Stomach smooth muscle (tissue), 2 donors: Measurements from ENCODE around the gene DOCK4.

Experiments used
- H3K27ac ChIP-seq: one replicate; pipeline ENCODE4 v1.7.0; 2013; ENCODE audit warnings: mild to moderate bottlenecking, low read length, inconsistent platforms
- H3K27me3 ChIP-seq, 2 donors: one replicate each; pipeline ENCODE4 v1.7.0; 2013; ENCODE audit warnings: low read length in 2 of 2; ENCODE audit not compliant: insufficient read depth in 2 of 2, control insufficient read depth in 1 of 2
- H3K36me3 ChIP-seq, 2 donors: one replicate each; pipeline ENCODE4 v1.7.0; 2013; ENCODE audit warnings: low read length in 2 of 2; ENCODE audit not compliant: control insufficient read depth in 2 of 2, insufficient read depth in 2 of 2
- H3K4me1 ChIP-seq: one replicate; pipeline ENCODE4 v1.7.0; 2013; ENCODE audit warnings: low read length; ENCODE audit not compliant: control insufficient read depth, insufficient read depth
- H3K4me3 ChIP-seq, 2 donors: one replicate each; pipeline ENCODE4 v1.7.0; 2013; ENCODE audit warnings: low read length in 2 of 2
- H3K9ac ChIP-seq, 2 donors: one replicate each; pipeline ENCODE4 v1.7.0; 2013; ENCODE audit warnings: low read length in 2 of 2, mild to moderate bottlenecking in 1 of 2
- H3K9me3 ChIP-seq, 2 donors: one replicate each; pipeline ENCODE4 v1.7.0; 2013; ENCODE audit warnings: low read length in 2 of 2; ENCODE audit not compliant: control insufficient read depth in 2 of 2
- donor health status: healthy.
- donor health status: Pancreatic carcinoma.

The DOCK4 gene

GRCh38 chr7:111986601-111987000 is 219.6 kb downstream of the DOCK4 start:
- no peak overlapping the region for H3K4me3 ChIP-seq
- H3K9ac ChIP-seq = no peak overlapping the region
- H3K4me1 ChIP-seq = no peaks in the 10 kb centered on the region
- H3K9me3 ChIP-seq = no peaks in the 10 kb centered on the region
- H3K27me3 ChIP-seq = no peaks in the 10 kb centered on the region
- peaks cover 7 to 17% of the 10 kb centered on the region in 2 donors for H3K36me3 ChIP-seq
- H3K27ac ChIP-seq = no peak overlapping the region

DNA sequence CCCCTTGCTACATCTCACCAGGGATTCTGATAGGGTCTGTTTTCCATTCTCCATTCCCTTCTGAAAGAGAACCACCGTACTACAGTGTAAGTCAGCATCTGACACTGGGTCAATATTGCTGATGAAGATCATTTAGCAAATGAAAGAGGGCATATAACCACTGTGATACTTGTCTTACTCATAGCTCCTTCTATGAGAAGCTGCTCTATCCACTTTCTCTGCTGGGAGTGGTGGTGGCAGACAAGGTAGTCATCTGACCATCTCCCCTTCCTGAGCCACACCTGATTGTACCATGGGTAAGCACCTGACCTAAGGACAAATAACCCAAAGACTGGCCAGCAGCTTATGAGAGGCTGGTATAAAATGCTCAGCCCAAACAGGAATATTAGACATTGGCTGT is 220.4 kb downstream of the DOCK4 start:
- peaks cover 7 to 17% of the 10 kb centered on the region in 2 donors for H3K36me3 ChIP-seq
- H3K27ac ChIP-seq = no peak overlapping the region
- no peaks in the 10 kb centered on the region for H3K9me3 ChIP-seq
- H3K27me3 ChIP-seq = no peaks in the 10 kb centered on the region
- no peaks in the 10 kb centered on the region for H3K4me1 ChIP-seq
- no peak overlapping the region for H3K9ac ChIP-seq
- H3K4me3 ChIP-seq = no peak overlapping the region

DNA sequence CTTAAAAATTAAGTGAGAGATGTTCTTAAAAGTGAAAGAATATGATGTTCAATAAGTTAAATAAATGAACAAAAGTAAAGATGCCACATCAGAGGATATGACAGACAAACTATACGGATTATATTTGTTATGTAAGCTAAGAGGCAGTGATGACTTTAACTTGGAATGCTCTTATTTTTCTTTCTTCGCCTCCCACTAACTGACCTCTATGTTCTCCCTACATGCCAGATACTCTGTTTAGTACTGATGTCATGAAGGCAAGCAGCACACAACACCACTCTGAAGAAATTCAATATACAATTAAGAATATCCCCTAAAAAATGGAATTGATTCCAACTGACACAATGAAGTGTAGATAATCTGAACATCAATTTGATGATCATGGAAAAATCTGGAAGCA is 223.4 kb downstream of the DOCK4 start:
- no peak overlapping the region for H3K27ac ChIP-seq

DNA sequence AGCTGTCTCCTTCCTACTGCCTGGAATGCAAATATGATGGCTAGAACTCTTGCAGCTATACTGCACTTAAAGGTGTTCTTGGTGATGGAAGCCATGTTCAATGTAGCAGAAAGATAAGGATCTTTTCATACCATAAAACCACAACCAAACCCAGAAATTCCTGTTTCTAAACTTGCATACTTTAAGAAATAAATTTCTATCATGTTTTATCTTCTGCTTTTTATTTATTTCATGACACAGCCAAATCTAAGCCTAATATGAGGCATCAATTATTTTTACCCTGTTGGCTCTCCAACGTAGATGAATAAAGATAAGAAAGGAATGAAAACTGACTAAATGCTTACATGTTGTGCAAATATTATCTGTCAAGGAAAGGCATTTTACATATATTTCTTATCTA is 224.1 kb downstream of the DOCK4 start:
- peaks cover 4 to 11% of the 10 kb centered on the region in 2 donors for H3K36me3 ChIP-seq
- H3K4me3 ChIP-seq = no peak overlapping the region
- no peak overlapping the region for H3K9ac ChIP-seq
- H3K27ac ChIP-seq = no peak overlapping the region
- no peaks in the 10 kb centered on the region for H3K4me1 ChIP-seq
- no peaks in the 10 kb centered on the region for H3K9me3 ChIP-seq
- no peaks in the 10 kb centered on the region for H3K27me3 ChIP-seq

More for the DNA sequence above, 223.4 kb downstream of the DOCK4 start:
- Histone ChIP-seq H3K9ac (no peak overlapping the region), H3K36me3 (peaks cover 4 to 10% of the 10 kb centered on the region in 2 donors), H3K9me3 (no peaks in the 10 kb centered on the region), H3K4me1 (no peaks in the 10 kb centered on the region), H3K4me3 (no peak overlapping the region), H3K27me3 (no peaks in the 10 kb centered on the region)

DNA sequence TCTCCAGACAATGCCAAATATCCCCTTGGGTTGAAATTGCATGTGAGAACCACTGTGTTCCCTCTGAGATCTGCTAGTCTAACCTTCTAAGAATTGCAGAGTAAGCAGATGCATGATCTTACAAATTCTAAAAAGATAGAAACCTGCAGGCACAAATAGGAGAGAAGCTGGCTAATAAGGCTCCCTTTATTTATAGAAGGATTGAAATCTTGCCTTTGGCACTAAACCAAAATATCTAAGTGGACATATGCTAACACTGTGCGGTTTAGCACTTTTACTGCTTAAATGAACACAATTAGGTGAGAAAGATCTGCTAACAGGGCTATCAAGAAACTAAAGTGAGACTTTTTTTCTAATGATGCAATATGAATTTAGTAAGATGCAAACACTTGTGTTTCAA is 225.5 kb downstream of the DOCK4 start:
- Histone ChIP-seq H3K36me3 (peaks cover 4 to 10% of the 10 kb centered on the region in 2 donors), H3K9ac (no peak overlapping the region), H3K4me1 (no peaks in the 10 kb centered on the region), H3K9me3 (no peaks in the 10 kb centered on the region), H3K27ac (no peak overlapping the region), H3K4me3 (no peak overlapping the region), H3K27me3 (no peaks in the 10 kb centered on the region)

DNA sequence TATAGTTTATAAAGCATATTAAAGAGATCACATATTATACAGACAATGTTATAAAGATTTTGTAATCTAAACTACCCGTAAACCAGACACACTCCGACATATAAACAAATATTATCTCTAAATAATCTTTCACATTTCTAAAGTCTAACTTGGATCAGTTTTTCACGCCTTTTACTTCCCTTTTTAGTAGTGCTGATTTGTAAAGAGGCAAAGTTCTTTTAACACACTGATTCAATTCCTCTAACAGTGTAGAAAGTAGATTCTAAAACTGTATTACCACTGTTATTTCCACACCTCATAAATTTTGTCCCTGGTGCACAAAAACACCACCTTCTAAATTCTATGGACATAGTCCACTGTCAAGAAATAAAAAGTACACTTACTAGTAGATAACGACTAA is 230.9 kb downstream of the DOCK4 start:
- no peak overlapping the region for H3K9ac ChIP-seq

GRCh38 chr7:111960984-111961383 is 245.2 kb downstream of the DOCK4 start:
- Histone ChIP-seq H3K9me3 (no peaks in the 10 kb centered on the region), H3K36me3 (no peaks in the 10 kb centered on the region), H3K9ac (no peak overlapping the region), H3K4me3 (no peak overlapping the region), H3K27me3 (no peaks in the 10 kb centered on the region), H3K4me1 (no peaks in the 10 kb centered on the region), H3K27ac (no peak overlapping the region)

More for the DNA sequence above, 230.9 kb downstream of the DOCK4 start:
- Histone ChIP-seq H3K36me3 (peaks cover 2 to 8% of the 10 kb centered on the region in 2 donors), H3K4me3 (no peak overlapping the region), H3K4me1 (no peaks in the 10 kb centered on the region), H3K9me3 (no peaks in the 10 kb centered on the region), H3K27me3 (no peaks in the 10 kb centered on the region), H3K27ac (no peak overlapping the region)

- Histone ChIP-seq H3K4me3 (no peak overlapping the region), H3K9ac (no peak overlapping the region), H3K9me3 (no peaks in the 10 kb centered on the region), H3K27ac (no peak overlapping the region), H3K36me3 (no peaks in the 10 kb centered on the region), H3K27me3 (no peaks in the 10 kb centered on the region), H3K4me1 (no peaks in the 10 kb centered on the region)
Observed at GRCh38 chr7:111958896-111959295, 247.3 kb downstream of the DOCK4 start.

DNA sequence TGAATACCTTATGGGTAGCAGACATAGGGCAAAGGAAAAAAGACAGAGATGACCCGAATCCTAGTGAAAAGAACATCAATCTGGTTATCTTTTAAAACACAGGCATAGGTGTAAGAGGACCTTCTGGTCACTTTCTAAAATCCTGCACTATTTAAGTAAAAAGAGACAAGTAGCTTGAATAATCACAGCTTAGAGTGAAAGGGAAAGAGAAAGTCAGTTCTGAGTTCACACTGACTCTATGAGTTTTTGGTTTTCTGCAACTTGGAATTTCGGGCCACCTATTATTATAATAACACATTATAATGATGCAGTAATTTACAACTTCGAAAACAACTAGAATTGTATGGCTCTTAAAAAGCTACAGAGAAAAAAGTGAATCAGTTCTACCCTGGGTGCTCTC is 247.8 kb downstream of the DOCK4 start:
- no peak overlapping the region for H3K9ac ChIP-seq
- H3K27ac ChIP-seq = no peak overlapping the region
- H3K4me3 ChIP-seq = no peak overlapping the region
- no peaks in the 10 kb centered on the region for H3K4me1 ChIP-seq
- no peaks in the 10 kb centered on the region for H3K36me3 ChIP-seq
- H3K9me3 ChIP-seq = no peaks in the 10 kb centered on the region
- H3K27me3 ChIP-seq = no peaks in the 10 kb centered on the region

DNA sequence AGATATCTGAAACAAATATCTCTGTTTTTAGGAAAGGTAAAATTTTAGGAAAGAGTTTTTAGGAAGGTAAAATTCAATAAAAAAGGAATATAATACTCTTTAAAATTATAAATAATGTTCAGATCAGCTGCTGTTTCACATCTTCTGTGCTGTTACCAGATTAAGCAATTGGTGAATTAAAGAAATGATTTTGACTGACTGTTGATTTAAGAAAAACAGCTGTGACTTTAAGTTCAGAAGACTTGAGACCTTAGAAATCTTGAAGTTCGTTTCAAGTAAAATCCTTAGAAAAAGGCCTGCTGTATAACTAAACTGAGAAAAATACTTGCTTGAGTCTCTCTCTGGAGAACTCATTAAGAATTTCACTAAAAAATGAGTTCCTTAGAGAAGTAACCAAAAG is 250.6 kb downstream of the DOCK4 start:
- H3K27ac ChIP-seq = no peak overlapping the region
- no peaks in the 10 kb centered on the region for H3K4me1 ChIP-seq
- no peak overlapping the region for H3K9ac ChIP-seq
- H3K4me3 ChIP-seq = no peak overlapping the region
- no peaks in the 10 kb centered on the region for H3K36me3 ChIP-seq
- no peaks in the 10 kb centered on the region for H3K27me3 ChIP-seq
- no peaks in the 10 kb centered on the region for H3K9me3 ChIP-seq

DNA sequence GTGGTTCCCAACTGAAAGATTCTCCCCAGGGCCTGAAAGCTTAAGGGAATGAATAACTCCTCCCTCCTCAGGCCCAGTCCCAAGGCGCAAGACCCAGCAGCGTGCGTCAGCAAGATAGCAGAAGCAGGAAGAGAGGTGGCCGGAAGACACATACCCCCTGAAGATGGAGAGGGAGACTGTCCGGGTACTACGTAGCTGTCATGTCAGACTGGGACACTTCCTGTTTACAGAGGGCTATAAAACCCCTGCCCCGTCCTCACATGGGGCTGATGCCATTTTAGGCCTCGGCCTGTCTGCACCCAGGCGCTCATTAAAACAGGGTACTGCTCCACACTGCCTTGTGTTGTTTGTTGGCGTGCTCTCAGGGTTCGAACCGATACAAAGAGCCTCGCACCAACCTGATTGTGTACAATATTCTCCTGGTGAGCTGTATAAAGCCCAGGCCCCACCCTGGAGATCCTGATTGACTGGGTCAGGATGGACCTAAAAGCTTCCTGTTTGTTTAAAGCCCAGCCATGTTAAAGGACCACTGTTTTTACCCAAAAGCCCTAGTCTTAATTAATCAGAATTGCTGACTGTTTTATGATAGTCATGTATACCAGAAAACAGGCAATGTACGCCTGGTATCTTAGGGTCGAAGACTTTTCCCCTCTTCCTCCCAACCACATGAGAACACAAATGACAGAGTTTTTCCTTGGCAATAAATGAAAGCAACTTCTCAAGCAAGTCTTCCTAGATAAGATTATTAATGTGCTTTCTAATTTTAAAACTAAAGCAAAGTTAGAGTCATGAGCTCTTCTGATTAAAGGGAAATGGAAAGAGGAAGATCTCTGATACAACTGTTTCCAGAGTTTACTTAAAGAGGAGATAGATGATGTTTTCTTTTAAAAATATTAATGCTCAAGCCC is 251.5 kb downstream of the DOCK4 start:
- Histone ChIP-seq H3K4me1 (no peaks in the 10 kb centered on the region), H3K9ac (no peak overlapping the region), H3K27ac (no peak overlapping the region), H3K9me3 (no peaks in the 10 kb centered on the region), H3K27me3 (no peaks in the 10 kb centered on the region), H3K4me3 (no peak overlapping the region), H3K36me3 (no peaks in the 10 kb centered on the region)
